Measurements from ENCODE around the gene SEZ6L.

SEZ6L gene

DNA sequence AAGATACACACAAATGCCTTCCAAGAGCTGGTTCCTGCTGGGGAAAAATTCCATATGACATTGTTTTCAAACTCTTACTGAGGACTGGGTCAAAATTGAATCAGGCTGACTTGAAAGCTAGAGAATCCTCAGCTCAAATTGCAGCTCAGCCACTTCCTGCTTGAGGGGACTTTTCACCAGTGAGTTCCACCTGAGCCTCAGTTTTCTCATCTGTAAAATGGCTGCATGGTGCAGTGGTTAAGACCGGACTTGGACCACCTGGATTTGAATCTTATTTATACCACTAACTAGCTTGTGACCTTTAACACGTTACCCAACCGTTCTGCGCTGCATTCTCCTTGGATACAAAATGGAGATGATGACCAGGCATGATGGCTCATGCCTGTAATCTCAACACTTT, 189.9 kb downstream of the SEZ6L start:
- Histone ChIP-seq H3K9ac (ENCODE audit: low read length in 2 of 2) (no peak overlapping the region), H3K36me3 (ENCODE audit: control insufficient read depth in 2 of 2, insufficient read depth in 2 of 2, low read length in 2 of 2) (no peaks in the 10 kb centered on the region), H3K4me3 (ENCODE audit: low read length in 2 of 2) (no peak overlapping the region), H3K27ac (ENCODE audit: low read length) (no peak overlapping the region), H3K9me3 (ENCODE audit: control insufficient read depth in 2 of 2, low read length in 2 of 2) (no peaks in the 10 kb centered on the region), H3K4me1 (ENCODE audit: control insufficient read depth, insufficient read depth, low read length) (peaks cover 8% of the 10 kb centered on the region), H3K27me3 (ENCODE audit: control insufficient read depth in 1 of 2, insufficient read depth in 2 of 2, low read length in 2 of 2) (peaks cover 6 to 12% of the 10 kb centered on the region in 2 donors)

DNA sequence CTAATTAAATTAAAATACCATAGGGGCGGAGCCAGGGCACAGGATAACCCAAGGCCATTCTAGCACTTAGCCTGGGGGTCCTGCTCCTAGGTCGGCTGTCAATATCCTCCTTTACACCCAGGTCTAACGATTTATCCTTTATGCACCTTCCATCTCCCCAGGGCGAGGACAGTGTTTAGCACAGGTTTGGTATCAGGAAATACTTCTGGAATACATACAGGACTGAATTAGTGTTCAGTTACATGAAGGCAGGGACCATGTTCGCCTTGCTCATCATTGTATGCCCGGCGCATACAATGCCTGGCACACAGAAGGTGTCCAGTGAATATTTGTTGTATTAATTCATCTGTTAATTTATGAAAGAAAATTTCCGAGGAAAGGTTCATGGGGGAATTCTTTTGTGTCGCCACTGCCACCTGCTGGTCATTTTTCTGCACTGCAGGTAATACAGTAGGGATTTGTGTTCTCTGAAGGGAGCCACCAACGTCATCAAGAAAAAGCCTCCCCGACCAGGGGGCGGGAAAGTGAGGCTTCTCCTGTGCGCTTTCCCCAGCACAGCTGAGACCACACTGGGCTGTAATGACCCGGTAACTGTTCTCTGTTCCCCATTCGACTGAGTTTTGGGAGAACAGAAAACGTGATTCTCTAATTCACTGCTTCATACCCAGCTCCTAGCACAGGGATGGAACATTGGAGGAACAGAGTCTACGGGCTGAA, 191.1 kb downstream of the SEZ6L start:
- H3K4me3 ChIP-seq (ENCODE audit: low read length in 2 of 2), result peak overlapping the region in 1 of 2 donors; percentile 40
- no peaks in the 10 kb centered on the region for H3K9me3 ChIP-seq (ENCODE audit: control insufficient read depth in 2 of 2, low read length in 2 of 2)
- no peak overlapping the region for H3K27ac ChIP-seq (ENCODE audit: low read length)
- no peak overlapping the region for H3K9ac ChIP-seq (ENCODE audit: low read length in 2 of 2)
- H3K27me3 ChIP-seq (ENCODE audit: control insufficient read depth in 1 of 2, insufficient read depth in 2 of 2, low read length in 2 of 2), result peaks cover 6 to 7% of the 10 kb centered on the region in 2 donors
- peaks cover 8% of the 10 kb centered on the region for H3K4me1 ChIP-seq (ENCODE audit: control insufficient read depth, insufficient read depth, low read length)
- H3K36me3 ChIP-seq (ENCODE audit: control insufficient read depth in 2 of 2, insufficient read depth in 2 of 2, low read length in 2 of 2), result no peaks in the 10 kb centered on the region

DNA sequence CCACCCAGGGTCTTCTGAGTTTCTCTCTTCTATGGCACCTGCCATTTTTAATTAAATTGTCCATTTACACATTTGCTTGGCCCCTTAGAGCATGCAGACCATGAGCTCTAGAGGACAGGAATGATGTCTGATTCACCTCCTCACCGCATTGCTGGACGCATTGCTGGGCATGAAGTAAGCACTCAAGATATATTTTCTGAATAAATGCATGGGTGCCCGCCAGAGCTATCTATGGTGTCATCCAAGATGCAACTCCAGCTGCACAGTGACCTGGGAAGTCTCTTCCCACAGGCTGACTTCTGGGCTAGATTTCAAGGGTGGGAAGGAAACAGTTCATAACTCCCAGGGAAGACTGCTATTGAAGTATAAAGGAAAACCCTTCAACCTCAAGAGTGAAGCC, 193.2 kb downstream of the SEZ6L start:
- Histone ChIP-seq H3K27ac (ENCODE audit: low read length) (no peak overlapping the region), H3K9me3 (ENCODE audit: control insufficient read depth in 2 of 2, low read length in 2 of 2) (no peaks in the 10 kb centered on the region), H3K27me3 (ENCODE audit: control insufficient read depth in 1 of 2, insufficient read depth in 2 of 2, low read length in 2 of 2) (peaks cover 5 to 6% of the 10 kb centered on the region in 2 donors), H3K9ac (ENCODE audit: low read length in 2 of 2) (no peak overlapping the region), H3K4me3 (ENCODE audit: low read length in 2 of 2) (no peak overlapping the region), H3K36me3 (ENCODE audit: control insufficient read depth in 2 of 2, insufficient read depth in 2 of 2, low read length in 2 of 2) (no peaks in the 10 kb centered on the region), H3K4me1 (ENCODE audit: control insufficient read depth, insufficient read depth, low read length) (peaks cover 8% of the 10 kb centered on the region)

DNA sequence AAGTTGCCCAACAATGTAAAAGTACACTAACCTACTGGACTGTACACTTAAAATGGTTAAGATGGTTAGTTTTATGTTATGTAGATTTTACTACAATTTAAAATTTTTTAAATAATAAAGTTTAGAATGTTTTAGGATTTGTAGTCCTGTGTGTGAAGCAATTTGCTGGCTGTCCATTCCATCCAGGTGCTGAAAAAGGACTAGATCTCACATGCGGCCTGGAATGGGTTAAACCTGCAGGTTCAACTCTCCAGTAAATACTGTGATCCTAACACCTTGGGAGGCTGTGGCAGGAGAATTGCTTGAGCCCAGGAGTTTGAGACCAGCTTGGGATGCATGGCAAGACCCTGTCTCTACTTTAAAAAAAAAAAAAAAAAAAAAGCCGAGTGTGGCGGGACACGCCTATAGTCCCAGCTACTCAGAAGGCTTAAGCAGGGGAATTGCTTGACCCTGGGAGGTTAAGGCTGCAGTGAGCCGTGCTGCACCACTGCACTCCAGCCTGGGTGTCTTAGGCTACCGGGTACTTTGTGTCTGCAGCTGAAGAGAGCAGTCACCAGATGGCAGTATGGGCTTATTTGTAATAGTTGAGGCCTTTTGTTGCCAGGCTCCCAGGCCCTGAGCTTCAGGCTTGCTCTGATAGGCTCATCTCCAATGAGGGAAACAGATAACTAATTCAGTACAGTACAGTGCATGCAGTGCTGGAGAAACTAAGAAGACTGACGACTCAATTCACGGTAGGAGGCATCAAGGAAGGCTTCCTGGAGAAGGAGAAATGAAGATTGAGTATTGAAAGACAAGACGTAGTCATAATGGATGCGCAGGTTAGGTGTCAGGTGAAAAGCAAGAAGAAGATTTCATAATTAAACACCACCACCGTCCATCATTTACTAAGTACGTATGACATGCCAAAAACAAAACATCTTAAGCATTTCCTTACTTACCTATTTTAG, 195.1 kb downstream of the SEZ6L start:
- H3K27me3 ChIP-seq (ENCODE audit: control insufficient read depth in 1 of 2, insufficient read depth in 2 of 2, low read length in 2 of 2), result peaks cover 6 to 9% of the 10 kb centered on the region in 2 donors
- H3K36me3 ChIP-seq (ENCODE audit: control insufficient read depth in 2 of 2, insufficient read depth in 2 of 2, low read length in 2 of 2), result no peaks in the 10 kb centered on the region
- no peaks in the 10 kb centered on the region for H3K9me3 ChIP-seq (ENCODE audit: control insufficient read depth in 2 of 2, low read length in 2 of 2)
- H3K9ac ChIP-seq (ENCODE audit: low read length in 2 of 2), result no peak overlapping the region
- H3K4me1 ChIP-seq (ENCODE audit: control insufficient read depth, insufficient read depth, low read length), result peaks cover 8% of the 10 kb centered on the region
- H3K4me3 ChIP-seq (ENCODE audit: low read length in 2 of 2), result no peak overlapping the region
- no peak overlapping the region for H3K27ac ChIP-seq (ENCODE audit: low read length)

DNA sequence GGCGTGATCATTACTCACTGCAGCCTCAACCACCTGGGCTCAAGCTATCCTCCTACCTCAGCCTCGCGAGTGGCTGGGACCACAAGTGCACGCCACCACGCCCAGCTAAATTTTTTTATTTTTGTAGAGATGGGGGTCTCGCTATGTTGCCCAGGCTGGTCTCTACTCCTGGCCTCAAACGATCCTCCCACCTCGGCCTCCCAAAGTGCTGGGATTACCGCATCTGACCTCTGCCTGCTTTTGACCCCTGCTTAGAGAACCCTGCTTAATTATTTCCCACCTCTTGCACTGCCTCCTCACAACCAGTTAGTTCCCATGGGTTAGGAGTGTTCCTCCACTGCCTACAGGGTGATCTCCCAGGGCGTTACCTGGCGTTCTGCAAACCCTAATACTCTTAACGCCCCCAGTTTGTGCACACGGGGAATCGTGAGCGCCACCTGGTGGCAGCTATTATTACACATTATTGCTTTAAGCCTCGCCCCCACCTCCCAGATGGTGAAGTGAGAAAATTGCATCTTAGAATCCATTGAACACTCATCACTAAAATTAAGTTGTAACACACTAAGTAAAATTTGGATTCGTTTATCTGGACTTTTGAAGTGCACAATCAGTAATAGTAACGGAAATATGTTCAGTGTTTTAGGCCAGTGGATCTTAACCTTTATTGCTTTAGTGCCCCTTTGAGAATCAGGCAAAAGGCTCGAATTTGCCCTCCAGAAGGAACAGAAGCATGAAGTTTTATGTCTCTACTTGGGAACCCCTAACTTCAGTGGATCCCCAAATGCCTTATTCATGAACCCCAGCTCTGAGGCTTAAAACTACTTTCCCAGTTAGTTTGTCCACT, 198.4 kb downstream of the SEZ6L start:
- Histone ChIP-seq H3K4me1 (ENCODE audit: control insufficient read depth, insufficient read depth, low read length) (no peaks in the 10 kb centered on the region), H3K9me3 (ENCODE audit: control insufficient read depth in 2 of 2, low read length in 2 of 2) (no peaks in the 10 kb centered on the region), H3K27me3 (ENCODE audit: control insufficient read depth in 1 of 2, insufficient read depth in 2 of 2, low read length in 2 of 2) (peaks cover 10 to 11% of the 10 kb centered on the region in 2 donors), H3K36me3 (ENCODE audit: control insufficient read depth in 2 of 2, insufficient read depth in 2 of 2, low read length in 2 of 2) (no peaks in the 10 kb centered on the region), H3K27ac (ENCODE audit: low read length) (no peak overlapping the region), H3K9ac (ENCODE audit: low read length in 2 of 2) (no peak overlapping the region), H3K4me3 (ENCODE audit: low read length in 2 of 2) (no peak overlapping the region)

DNA sequence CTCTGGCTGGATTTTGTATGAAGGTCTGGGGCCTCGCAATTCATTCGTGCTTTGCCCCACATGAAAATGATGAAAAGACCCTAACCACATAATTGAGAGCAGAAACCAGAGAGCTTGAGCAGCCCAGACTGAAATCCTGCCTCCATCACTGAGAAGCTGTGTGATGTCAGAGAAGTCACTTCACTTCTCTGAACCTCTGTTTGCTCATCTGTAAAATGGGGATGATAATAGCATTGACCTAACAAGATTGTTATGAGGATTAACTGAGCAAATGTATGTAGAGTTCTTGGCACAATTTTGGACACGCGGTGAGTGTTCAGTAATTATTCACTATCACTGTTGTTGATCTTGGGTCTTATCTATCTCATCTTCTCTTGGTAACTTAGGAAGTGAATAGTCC, 203.6 kb downstream of the SEZ6L start:
- Histone ChIP-seq H3K9me3 (ENCODE audit: control insufficient read depth in 2 of 2, low read length in 2 of 2) (no peaks in the 10 kb centered on the region), H3K36me3 (ENCODE audit: control insufficient read depth in 2 of 2, insufficient read depth in 2 of 2, low read length in 2 of 2) (no peaks in the 10 kb centered on the region), H3K27ac (ENCODE audit: low read length) (no peak overlapping the region), H3K9ac (ENCODE audit: low read length in 2 of 2) (no peak overlapping the region), H3K4me3 (ENCODE audit: low read length in 2 of 2) (no peak overlapping the region), H3K27me3 (ENCODE audit: control insufficient read depth in 1 of 2, insufficient read depth in 2 of 2, low read length in 2 of 2) (peaks cover 23 to 30% of the 10 kb centered on the region in 2 donors), H3K4me1 (ENCODE audit: control insufficient read depth, insufficient read depth, low read length) (no peaks in the 10 kb centered on the region)

DNA sequence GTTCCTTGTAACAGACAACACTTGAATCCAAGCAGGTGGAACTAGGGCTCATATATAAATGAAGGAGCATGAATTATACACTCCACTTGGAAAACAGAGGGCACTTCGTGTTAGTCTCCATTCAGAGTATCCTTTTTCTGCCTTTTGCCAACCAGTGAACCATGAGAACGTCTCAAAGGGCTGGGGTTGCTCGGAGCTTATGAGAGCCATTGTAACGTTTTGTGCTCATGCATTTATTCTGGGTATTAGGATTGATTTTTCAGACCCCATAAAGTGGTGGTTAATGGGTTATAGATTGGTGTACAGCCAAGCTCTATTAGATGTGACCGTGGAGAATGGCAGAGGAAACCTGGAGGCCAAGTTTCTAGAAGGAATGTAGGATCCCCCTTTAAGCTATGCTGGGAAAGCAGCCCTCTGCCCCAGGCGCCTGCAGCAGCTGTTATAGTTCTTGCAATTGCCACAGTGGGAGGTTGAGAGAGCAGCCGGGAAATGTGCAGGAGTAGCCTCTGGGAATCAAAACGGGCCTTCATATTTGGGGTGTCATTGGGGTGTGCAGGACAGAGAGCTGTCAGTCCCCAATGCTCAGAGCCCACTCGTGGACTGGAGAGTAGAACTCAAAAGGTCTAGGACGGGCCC, 205.2 kb downstream of the SEZ6L start:
- peaks cover 22 to 25% of the 10 kb centered on the region in 2 donors for H3K27me3 ChIP-seq (ENCODE audit: control insufficient read depth in 1 of 2, insufficient read depth in 2 of 2, low read length in 2 of 2)
- H3K4me3 ChIP-seq (ENCODE audit: low read length in 2 of 2), result no peak overlapping the region
- peaks cover 3 to 4% of the 10 kb centered on the region in 2 donors for H3K9me3 ChIP-seq (ENCODE audit: control insufficient read depth in 2 of 2, low read length in 2 of 2)
- no peaks in the 10 kb centered on the region for H3K4me1 ChIP-seq (ENCODE audit: control insufficient read depth, insufficient read depth, low read length)
- no peak overlapping the region for H3K9ac ChIP-seq (ENCODE audit: low read length in 2 of 2)
- H3K36me3 ChIP-seq (ENCODE audit: control insufficient read depth in 2 of 2, insufficient read depth in 2 of 2, low read length in 2 of 2), result no peaks in the 10 kb centered on the region
- no peak overlapping the region for H3K27ac ChIP-seq (ENCODE audit: low read length)

DNA sequence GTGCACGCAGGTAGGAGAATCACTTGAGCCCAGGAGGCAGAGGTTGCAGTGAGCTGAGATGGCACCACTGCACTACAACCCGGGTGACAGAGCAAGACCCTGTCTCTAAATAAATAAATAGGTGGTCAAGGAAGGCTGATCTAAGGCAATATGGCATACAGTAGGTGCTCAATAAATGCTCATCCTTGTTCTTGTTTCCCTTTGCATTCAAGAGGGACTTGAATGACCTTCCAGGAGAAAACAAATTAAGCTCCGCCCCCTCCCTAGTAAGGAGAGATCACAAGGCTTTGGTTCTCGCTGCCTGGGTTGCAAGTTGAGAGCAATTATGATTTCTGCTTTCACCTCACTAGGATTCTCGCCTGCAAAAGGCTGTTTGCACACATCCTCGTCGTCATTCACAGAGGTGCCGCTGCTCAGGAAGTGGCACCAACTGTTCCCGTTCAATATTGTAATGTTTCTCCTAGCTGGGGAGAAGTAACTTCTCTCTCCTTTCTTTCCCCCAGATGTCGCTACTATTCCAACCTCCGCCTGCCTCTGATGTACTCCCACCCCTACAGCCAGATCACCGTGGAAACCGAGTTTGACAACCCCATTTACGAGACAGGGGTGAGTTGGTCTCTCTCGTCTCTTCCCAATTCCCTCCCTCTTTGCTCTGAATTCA, 208.0 kb downstream of the SEZ6L start:
- peaks cover 22 to 24% of the 10 kb centered on the region in 2 donors for H3K27me3 ChIP-seq (ENCODE audit: control insufficient read depth in 1 of 2, insufficient read depth in 2 of 2, low read length in 2 of 2)
- no peak overlapping the region for H3K9ac ChIP-seq (ENCODE audit: low read length in 2 of 2)
- H3K4me3 ChIP-seq (ENCODE audit: low read length in 2 of 2), result no peak overlapping the region
- H3K9me3 ChIP-seq (ENCODE audit: control insufficient read depth in 2 of 2, low read length in 2 of 2), result peaks cover 4 to 8% of the 10 kb centered on the region in 2 donors
- H3K4me1 ChIP-seq (ENCODE audit: control insufficient read depth, insufficient read depth, low read length), result no peaks in the 10 kb centered on the region
- H3K36me3 ChIP-seq (ENCODE audit: control insufficient read depth in 2 of 2, insufficient read depth in 2 of 2, low read length in 2 of 2), result no peaks in the 10 kb centered on the region
- H3K27ac ChIP-seq (ENCODE audit: low read length), result no peak overlapping the region

DNA sequence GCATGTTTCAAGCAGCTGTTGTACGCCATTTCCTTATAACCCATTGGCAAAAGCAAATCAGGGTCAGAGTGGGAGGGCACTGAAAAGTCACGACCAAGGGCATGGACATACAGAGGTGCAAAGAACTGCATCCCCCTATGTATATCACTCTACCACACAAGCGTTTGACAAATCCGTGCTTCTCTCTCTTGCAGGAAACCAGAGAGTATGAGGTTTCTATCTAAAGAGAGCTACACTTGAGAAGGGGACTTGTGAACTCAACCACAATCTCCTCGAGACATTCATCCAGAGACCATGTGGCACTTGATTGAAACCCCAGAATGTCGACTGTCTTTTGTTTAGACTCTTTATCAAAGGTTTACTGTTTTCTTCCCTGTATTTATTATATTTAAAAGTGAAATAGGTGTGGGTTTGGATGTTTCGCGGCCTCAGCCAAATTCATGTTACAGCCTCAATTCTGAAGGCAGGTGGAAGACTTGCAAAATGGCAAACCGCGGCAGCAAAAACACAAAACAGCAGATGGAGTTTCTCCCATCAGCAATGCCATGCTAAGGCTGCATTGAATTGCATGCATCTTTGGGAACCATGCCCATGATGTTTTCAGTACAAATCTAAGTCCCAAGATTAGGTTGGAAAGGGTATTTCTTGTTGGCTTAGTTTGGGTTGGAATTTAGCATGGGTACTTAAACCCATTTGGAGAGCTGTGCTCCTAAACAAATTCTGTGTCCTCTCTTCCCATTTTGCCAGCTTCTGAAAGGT, 211.0 kb downstream of the SEZ6L start:
- Histone ChIP-seq H3K27me3 (ENCODE audit: control insufficient read depth in 1 of 2, insufficient read depth in 2 of 2, low read length in 2 of 2) (peaks cover 19 to 20% of the 10 kb centered on the region in 2 donors), H3K36me3 (ENCODE audit: control insufficient read depth in 2 of 2, insufficient read depth in 2 of 2, low read length in 2 of 2) (no peaks in the 10 kb centered on the region), H3K4me3 (ENCODE audit: low read length in 2 of 2) (no peak overlapping the region), H3K9me3 (ENCODE audit: control insufficient read depth in 2 of 2, low read length in 2 of 2) (peaks cover 4 to 8% of the 10 kb centered on the region in 2 donors), H3K27ac (ENCODE audit: low read length) (no peak overlapping the region), H3K4me1 (ENCODE audit: control insufficient read depth, insufficient read depth, low read length) (no peaks in the 10 kb centered on the region), H3K9ac (ENCODE audit: low read length in 2 of 2) (no peak overlapping the region)
